Measurements from ENCODE around the gene CREBZF. TPM values are rescaled to one million over a fixed set of nuclear protein-coding genes. Genes with fewer than 3 reads are reported as not detected.

Gene CREBZF
- total RNA-seq, 3 donors from 2014 or later, result 37.6 to 45.6 (median 40.7) TPM

GRCh38 chr11:85665733-85666132 lies 804 bp upstream of the CREBZF start:
- H3K36me3 ChIP-seq (ENCODE audit: low read depth), result no peaks in the 10 kb centered on the region
- H3K9me3 ChIP-seq, result no peaks in the 10 kb centered on the region
- no peak overlapping the region for H3K4me3 ChIP-seq
- ATAC-seq (no peak), DNase-seq (no peak)
- H3K4me1 ChIP-seq (ENCODE audit: low read depth), result peaks cover 27% of the 10 kb centered on the region
- no peak for TF ChIP-seq CTCF (IDR thresholded peaks at IDR 0.05)
- intact Hi-C loops (cut with DNase I, micrococcal nuclease), result no loop called here

- ATAC-seq (peak; percentile 87), DNase-seq (peak; percentile 89 to 92 (median 90))
- TF ChIP-seq CTCF (IDR thresholded peaks at IDR 0.05), result peak; percentile 59
- no peaks in the 10 kb centered on the region for H3K9me3 ChIP-seq
- peak overlapping the region; percentile 56 for H3K4me3 ChIP-seq
- intact Hi-C loops (cut with DNase I, micrococcal nuclease), result no loop called here
- peaks cover 40% of the 10 kb centered on the region for H3K4me1 ChIP-seq (ENCODE audit: low read depth)
- no peaks in the 10 kb centered on the region for H3K36me3 ChIP-seq (ENCODE audit: low read depth)
Measured at GRCh38 chr11:85663753-85664614, 945 bp downstream of the CREBZF start.

- TF ChIP-seq CTCF (IDR thresholded peaks at IDR 0.05), result no peak
- ATAC-seq, result no peak
- Histone ChIP-seq H3K9me3 (no peaks in the 10 kb centered on the region), H3K4me1 (ENCODE audit: low read depth) (peaks cover 42% of the 10 kb centered on the region), H3K4me3 (peak overlapping the region; percentile 56), H3K36me3 (ENCODE audit: low read depth) (no peaks in the 10 kb centered on the region)
- intact Hi-C loops (cut with DNase I, micrococcal nuclease), result no loop called here
- no peak for DNase-seq
Measured at GRCh38 chr11:85663080-85663752, 1.7 kb downstream of the CREBZF start.

GRCh38 chr11:85661972-85662664 lies 2.8 kb downstream of the CREBZF start:
- TF ChIP-seq CTCF (IDR thresholded peaks at IDR 0.05), result no peak
- intact Hi-C loops (cut with DNase I, micrococcal nuclease), result no loop called here
- Histone ChIP-seq H3K9me3 (no peaks in the 10 kb centered on the region), H3K36me3 (ENCODE audit: low read depth) (no peaks in the 10 kb centered on the region), H3K4me3 (no peak overlapping the region), H3K4me1 (ENCODE audit: low read depth) (peaks cover 42% of the 10 kb centered on the region)
- ATAC-seq (no peak), DNase-seq (no peak)

- intact Hi-C loops (cut with DNase I, micrococcal nuclease), result no loop called here
- Histone ChIP-seq H3K9me3 (no peaks in the 10 kb centered on the region), H3K4me1 (ENCODE audit: low read depth) (peaks cover 33% of the 10 kb centered on the region), H3K4me3 (no peak overlapping the region), H3K36me3 (ENCODE audit: low read depth) (no peaks in the 10 kb centered on the region)
- ATAC-seq (no peak), DNase-seq (no peak)
- TF ChIP-seq CTCF (IDR thresholded peaks at IDR 0.05), result no peak
Measured at GRCh38 chr11:85658180-85658579, 6.7 kb downstream of the CREBZF start.
